Measurements from ENCODE around the gene TTLL5.

Gene TTLL5

GRCh38 chr14:75807667-75808360, 146.8 kb downstream of the TTLL5 start:
- no peaks in the 10 kb centered on the region for H3K4me1 ChIP-seq (ENCODE audit: control insufficient read depth, low read depth, low read length)
- H2BK15ac ChIP-seq (replicated peaks; ENCODE audit: low read depth): no peak overlapping the region
- no peaks in the 10 kb centered on the region for H3K36me3 ChIP-seq (ENCODE audit: control insufficient read depth, insufficient read depth, low read length)
- WGBS (ENCODE audit: extremely low coverage, insufficient coverage, low lambda C conversion rate): no CpG with 5 or more reads among the region's 6 CpGs
- no peak overlapping the region for H3K27ac ChIP-seq (ENCODE audit: low read depth, low read length)
- no peak overlapping the region for H2BK5ac ChIP-seq (ENCODE audit: low read length)
- no peak overlapping the region for H4K8ac ChIP-seq (ENCODE audit: low read depth, low read length)
- H3K18ac ChIP-seq (ENCODE audit: low read length): no peak overlapping the region
- H3K27me3 ChIP-seq (ENCODE audit: insufficient read depth, low read length, poor library complexity): no peaks in the 10 kb centered on the region
- no peak overlapping the region for H3K23ac ChIP-seq (ENCODE audit: low read length)
- no peak overlapping the region for H2AK5ac ChIP-seq (ENCODE audit: low read length)
- no peak overlapping the region for H3K56ac ChIP-seq (ENCODE audit: low read length)
- no peak overlapping the region for H3K9ac ChIP-seq (ENCODE audit: low read length)
- H3K4me3 ChIP-seq (ENCODE audit: low read length): no peak overlapping the region
- no peaks in the 10 kb centered on the region for H3K79me2 ChIP-seq (ENCODE audit: control insufficient read depth, insufficient read depth, low read length)
- no peaks in the 10 kb centered on the region for H3K79me1 ChIP-seq (ENCODE audit: low read length)
- no peak overlapping the region for H3K4me2 ChIP-seq (ENCODE audit: low read length)
- H4K5ac ChIP-seq (ENCODE audit: low read length): no peak overlapping the region
- H3K4ac ChIP-seq (ENCODE audit: low read depth, low read length): no peak overlapping the region
- DNase-seq: no peak
- H2BK120ac ChIP-seq (ENCODE audit: low read depth, low read length): no peak overlapping the region

DNA sequence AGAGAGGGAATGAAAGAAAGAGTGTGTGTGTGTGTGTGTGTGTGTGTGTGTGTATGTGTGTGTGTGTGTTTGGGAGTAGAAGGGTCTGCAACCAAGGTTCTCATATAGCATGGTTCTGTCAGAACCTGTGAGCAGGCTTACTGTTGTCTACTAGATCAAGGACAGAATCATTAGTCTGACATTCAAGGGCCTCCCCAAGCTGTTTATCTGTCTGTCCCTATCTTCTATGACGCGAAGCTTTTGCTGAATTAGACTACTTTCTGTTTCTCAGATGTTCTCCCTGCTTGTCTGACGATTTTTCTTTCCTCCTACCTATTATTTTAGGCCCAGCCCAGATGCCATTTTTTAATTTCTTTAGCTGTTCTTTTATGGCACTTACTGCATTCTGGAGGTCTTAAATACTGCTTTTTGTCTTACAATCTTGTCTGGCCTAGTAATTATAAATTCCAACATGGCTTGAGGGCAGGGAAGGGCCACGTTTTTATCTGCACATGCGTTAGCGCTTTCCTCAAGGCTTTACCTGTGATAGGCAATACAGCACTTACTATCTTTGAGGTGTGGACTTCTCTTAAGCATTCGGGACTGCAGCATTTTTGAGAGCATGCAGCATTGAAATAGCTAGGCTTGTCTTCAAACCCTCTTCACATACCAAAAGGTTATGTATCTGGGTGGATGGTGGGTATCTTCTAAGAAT, 150.2 kb downstream of the TTLL5 start:
- Histone ChIP-seq H2BK120ac (ENCODE audit: low read depth, low read length) (no peak overlapping the region), H3K79me2 (ENCODE audit: control insufficient read depth, insufficient read depth, low read length) (no peaks in the 10 kb centered on the region), H3K36me3 (ENCODE audit: control insufficient read depth, insufficient read depth, low read length) (no peaks in the 10 kb centered on the region), H2BK15ac (replicated peaks; ENCODE audit: low read depth) (no peak overlapping the region), H3K9ac (ENCODE audit: low read length) (no peak overlapping the region), H3K56ac (ENCODE audit: low read length) (no peak overlapping the region), H4K8ac (ENCODE audit: low read depth, low read length) (no peak overlapping the region), H3K4me3 (ENCODE audit: low read length) (no peak overlapping the region), H3K4ac (ENCODE audit: low read depth, low read length) (no peak overlapping the region), H2AK5ac (ENCODE audit: low read length) (no peak overlapping the region), H3K27me3 (ENCODE audit: insufficient read depth, low read length, poor library complexity) (no peaks in the 10 kb centered on the region), H3K27ac (ENCODE audit: low read depth, low read length) (no peak overlapping the region), H3K79me1 (ENCODE audit: low read length) (no peaks in the 10 kb centered on the region), H3K4me1 (ENCODE audit: control insufficient read depth, low read depth, low read length) (no peaks in the 10 kb centered on the region), H3K23ac (ENCODE audit: low read length) (no peak overlapping the region), H4K5ac (ENCODE audit: low read length) (no peak overlapping the region), H3K4me2 (ENCODE audit: low read length) (no peak overlapping the region), H2BK5ac (ENCODE audit: low read length) (no peak overlapping the region), H3K18ac (ENCODE audit: low read length) (no peak overlapping the region)
- DNase-seq: no peak
- WGBS (ENCODE audit: extremely low coverage, insufficient coverage, low lambda C conversion rate): no CpG with 5 or more reads among the region's 7 CpGs

DNA sequence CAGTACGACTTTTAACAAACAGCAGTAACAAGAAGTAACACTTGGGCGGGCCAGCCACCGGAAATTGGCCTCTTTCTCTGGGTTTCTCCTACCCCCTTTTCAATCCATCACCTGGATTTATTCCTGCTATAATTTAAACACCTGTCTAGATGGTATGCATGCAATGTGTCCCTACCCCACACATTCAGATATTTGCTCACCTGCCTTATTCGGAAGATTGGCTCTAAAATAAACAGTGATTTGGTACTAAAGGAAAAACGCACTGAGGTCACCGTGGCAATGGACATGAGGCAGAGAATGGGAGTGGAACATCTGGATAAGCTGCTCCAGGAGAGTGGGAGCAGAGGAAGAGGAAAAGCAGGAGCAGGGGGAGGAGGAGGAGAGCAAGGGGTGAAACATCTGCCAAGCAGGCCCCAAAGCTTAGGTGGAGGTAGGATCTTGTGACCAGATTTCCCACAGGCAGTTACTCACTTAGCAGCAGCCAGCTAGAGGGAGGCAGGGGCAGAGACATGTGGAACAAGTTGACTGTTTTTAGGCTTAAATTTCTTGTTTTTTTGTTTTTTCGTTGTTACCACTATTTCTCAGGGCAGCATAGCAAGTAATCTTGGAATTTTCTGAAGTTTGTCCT, 150.9 kb downstream of the TTLL5 start:
- H2BK120ac ChIP-seq (ENCODE audit: low read depth, low read length): no peak overlapping the region
- no peak overlapping the region for H3K4ac ChIP-seq (ENCODE audit: low read depth, low read length)
- no peak overlapping the region for H3K9ac ChIP-seq (ENCODE audit: low read length)
- no peak overlapping the region for H4K5ac ChIP-seq (ENCODE audit: low read length)
- no peak overlapping the region for H3K56ac ChIP-seq (ENCODE audit: low read length)
- no peaks in the 10 kb centered on the region for H3K36me3 ChIP-seq (ENCODE audit: control insufficient read depth, insufficient read depth, low read length)
- no peaks in the 10 kb centered on the region for H3K79me1 ChIP-seq (ENCODE audit: low read length)
- no peak for DNase-seq
- H3K23ac ChIP-seq (ENCODE audit: low read length): no peak overlapping the region
- no peak overlapping the region for H2BK5ac ChIP-seq (ENCODE audit: low read length)
- H2BK15ac ChIP-seq (replicated peaks; ENCODE audit: low read depth): no peak overlapping the region
- H3K27me3 ChIP-seq (ENCODE audit: insufficient read depth, low read length, poor library complexity): no peaks in the 10 kb centered on the region
- H3K18ac ChIP-seq (ENCODE audit: low read length): no peak overlapping the region
- H3K4me3 ChIP-seq (ENCODE audit: low read length): no peak overlapping the region
- H3K79me2 ChIP-seq (ENCODE audit: control insufficient read depth, insufficient read depth, low read length): no peaks in the 10 kb centered on the region
- H4K8ac ChIP-seq (ENCODE audit: low read depth, low read length): no peak overlapping the region
- H3K4me1 ChIP-seq (ENCODE audit: control insufficient read depth, low read depth, low read length): no peaks in the 10 kb centered on the region
- H2AK5ac ChIP-seq (ENCODE audit: low read length): no peak overlapping the region
- no peak overlapping the region for H3K27ac ChIP-seq (ENCODE audit: low read depth, low read length)
- WGBS (ENCODE audit: extremely low coverage, insufficient coverage, low lambda C conversion rate): no CpG with 5 or more reads among the region's 7 CpGs
- no peak overlapping the region for H3K4me2 ChIP-seq (ENCODE audit: low read length)

DNA sequence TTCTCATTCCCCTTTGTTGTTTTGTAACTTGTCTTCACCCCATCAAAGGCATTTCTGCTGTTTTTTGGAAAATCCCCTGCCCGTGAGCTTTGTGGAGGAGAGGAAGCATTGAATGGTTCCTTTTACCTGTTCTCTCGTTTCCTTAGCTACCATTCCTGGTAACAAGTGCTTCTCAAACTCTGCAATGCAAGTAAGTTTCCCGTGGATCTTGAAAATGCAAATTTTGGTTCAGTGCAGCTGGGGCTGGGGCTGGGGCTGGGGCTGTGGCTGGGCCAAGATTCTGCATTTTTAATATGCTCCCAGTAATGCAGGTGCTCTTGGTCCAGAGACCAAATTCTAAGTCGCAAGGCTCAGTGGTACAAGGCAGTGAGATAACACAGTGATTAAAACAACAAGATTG, 151.6 kb downstream of the TTLL5 start:
- no peak overlapping the region for H3K27ac ChIP-seq (ENCODE audit: low read depth, low read length)
- no peaks in the 10 kb centered on the region for H3K27me3 ChIP-seq (ENCODE audit: insufficient read depth, low read length, poor library complexity)
- no peak overlapping the region for H3K18ac ChIP-seq (ENCODE audit: low read length)
- no CpG with 5 or more reads among the region's 4 CpGs for WGBS (ENCODE audit: extremely low coverage, insufficient coverage, low lambda C conversion rate)
- H2BK5ac ChIP-seq (ENCODE audit: low read length): no peak overlapping the region
- no peaks in the 10 kb centered on the region for H3K36me3 ChIP-seq (ENCODE audit: control insufficient read depth, insufficient read depth, low read length)
- no peak overlapping the region for H3K4me2 ChIP-seq (ENCODE audit: low read length)
- H3K9ac ChIP-seq (ENCODE audit: low read length): no peak overlapping the region
- H3K23ac ChIP-seq (ENCODE audit: low read length): no peak overlapping the region
- no peaks in the 10 kb centered on the region for H3K79me2 ChIP-seq (ENCODE audit: control insufficient read depth, insufficient read depth, low read length)
- no peaks in the 10 kb centered on the region for H3K4me1 ChIP-seq (ENCODE audit: control insufficient read depth, low read depth, low read length)
- H3K4ac ChIP-seq (ENCODE audit: low read depth, low read length): no peak overlapping the region
- H2BK120ac ChIP-seq (ENCODE audit: low read depth, low read length): no peak overlapping the region
- no peak overlapping the region for H3K56ac ChIP-seq (ENCODE audit: low read length)
- H3K79me1 ChIP-seq (ENCODE audit: low read length): no peaks in the 10 kb centered on the region
- H2AK5ac ChIP-seq (ENCODE audit: low read length): no peak overlapping the region
- H2BK15ac ChIP-seq (replicated peaks; ENCODE audit: low read depth): no peak overlapping the region
- H4K5ac ChIP-seq (ENCODE audit: low read length): no peak overlapping the region
- no peak overlapping the region for H3K4me3 ChIP-seq (ENCODE audit: low read length)
- no peak overlapping the region for H4K8ac ChIP-seq (ENCODE audit: low read depth, low read length)
- no peak for DNase-seq

DNA sequence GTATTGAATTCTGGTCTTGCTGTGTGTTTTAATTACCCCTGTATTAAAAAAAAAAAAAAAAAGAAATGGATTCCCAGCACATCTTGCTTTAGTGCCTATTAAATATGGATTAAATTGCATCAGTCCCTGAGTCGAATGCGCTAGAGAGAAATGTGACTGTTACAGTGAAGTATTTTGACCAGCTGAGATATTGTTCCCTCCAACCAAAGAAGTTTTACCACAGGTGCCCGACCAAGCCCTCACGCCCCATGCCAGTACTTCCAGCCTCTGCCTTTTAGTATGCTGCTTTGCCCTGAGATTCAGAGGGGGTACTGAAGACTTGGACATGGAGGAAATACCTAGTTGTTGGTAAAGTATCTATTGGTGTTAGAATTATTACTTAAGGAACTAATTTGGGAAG, 159.7 kb downstream of the TTLL5 start:
- WGBS (ENCODE audit: extremely low coverage, insufficient coverage, low lambda C conversion rate): no CpG with 5 or more reads among the region's 4 CpGs
- Histone ChIP-seq H4K8ac (ENCODE audit: low read depth, low read length) (no peak overlapping the region), H3K4ac (ENCODE audit: low read depth, low read length) (no peak overlapping the region)

More for the DNA sequence above, 159.7 kb downstream of the TTLL5 start:
- Histone ChIP-seq H3K79me2 (ENCODE audit: control insufficient read depth, insufficient read depth, low read length) (no peaks in the 10 kb centered on the region), H3K4me3 (ENCODE audit: low read length) (no peak overlapping the region), H3K9ac (ENCODE audit: low read length) (no peak overlapping the region), H3K27ac (ENCODE audit: low read depth, low read length) (no peak overlapping the region), H2BK15ac (replicated peaks; ENCODE audit: low read depth) (no peak overlapping the region), H2AK5ac (ENCODE audit: low read length) (no peak overlapping the region), H3K18ac (ENCODE audit: low read length) (no peak overlapping the region), H3K36me3 (ENCODE audit: control insufficient read depth, insufficient read depth, low read length) (no peaks in the 10 kb centered on the region), H3K23ac (ENCODE audit: low read length) (no peak overlapping the region), H2BK5ac (ENCODE audit: low read length) (no peak overlapping the region), H3K4me1 (ENCODE audit: control insufficient read depth, low read depth, low read length) (no peaks in the 10 kb centered on the region), H3K27me3 (ENCODE audit: insufficient read depth, low read length, poor library complexity) (no peaks in the 10 kb centered on the region), H4K5ac (ENCODE audit: low read length) (no peak overlapping the region), H3K79me1 (ENCODE audit: low read length) (no peaks in the 10 kb centered on the region), H3K56ac (ENCODE audit: low read length) (no peak overlapping the region), H3K4me2 (ENCODE audit: low read length) (no peak overlapping the region), H2BK120ac (ENCODE audit: low read depth, low read length) (no peak overlapping the region)
- no peak for DNase-seq

All from mesendoderm (in vitro differentiated cells).